Measurements from ENCODE around the gene OR8H3. TPM values are rescaled to one million over a fixed set of nuclear protein-coding genes. Genes with fewer than 3 reads are reported as not detected.
"Not testable (repeated sequence)": the region's sequence is repeated elsewhere in the genome, so short reads cannot be mapped to it uniquely, and the experiment has no call there.

Gene OR8H3
- total RNA-seq, 1 experiment from 2014 or later = not detected

DNA sequence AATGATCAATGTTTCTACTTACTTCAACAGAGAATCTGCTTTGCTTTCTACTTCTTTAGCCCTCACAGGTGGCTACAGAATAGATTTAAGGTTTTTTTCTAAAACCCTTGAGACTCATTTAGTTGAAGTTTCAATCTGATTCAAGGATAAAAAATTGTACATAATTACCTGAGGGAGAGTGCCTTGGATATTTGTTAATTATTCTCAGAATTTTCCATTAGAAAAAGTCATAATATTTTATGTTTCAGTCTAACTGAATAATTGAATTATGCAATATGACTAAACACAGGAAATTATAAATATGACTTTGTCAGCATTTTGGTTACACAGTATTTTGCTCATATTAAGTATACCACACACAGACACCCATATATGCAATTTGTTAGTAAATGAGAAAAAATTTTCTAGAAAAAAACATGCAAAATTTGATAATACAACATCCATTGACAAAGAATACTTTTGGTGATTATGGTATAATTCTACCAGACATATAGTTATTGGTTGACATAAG lies 18.0 kb downstream of the OR8H3 start, which contains the start of gene OR8J3:
Gene OR8J3 (minus strand): TSS at position 51 of the 511 bp plus-strand sequence. CDS start 2,483 bp downstream, outside the sequence.
- CTCF ChIA-PET = no interaction called here
- TF ChIP-seq, protein P1, sequence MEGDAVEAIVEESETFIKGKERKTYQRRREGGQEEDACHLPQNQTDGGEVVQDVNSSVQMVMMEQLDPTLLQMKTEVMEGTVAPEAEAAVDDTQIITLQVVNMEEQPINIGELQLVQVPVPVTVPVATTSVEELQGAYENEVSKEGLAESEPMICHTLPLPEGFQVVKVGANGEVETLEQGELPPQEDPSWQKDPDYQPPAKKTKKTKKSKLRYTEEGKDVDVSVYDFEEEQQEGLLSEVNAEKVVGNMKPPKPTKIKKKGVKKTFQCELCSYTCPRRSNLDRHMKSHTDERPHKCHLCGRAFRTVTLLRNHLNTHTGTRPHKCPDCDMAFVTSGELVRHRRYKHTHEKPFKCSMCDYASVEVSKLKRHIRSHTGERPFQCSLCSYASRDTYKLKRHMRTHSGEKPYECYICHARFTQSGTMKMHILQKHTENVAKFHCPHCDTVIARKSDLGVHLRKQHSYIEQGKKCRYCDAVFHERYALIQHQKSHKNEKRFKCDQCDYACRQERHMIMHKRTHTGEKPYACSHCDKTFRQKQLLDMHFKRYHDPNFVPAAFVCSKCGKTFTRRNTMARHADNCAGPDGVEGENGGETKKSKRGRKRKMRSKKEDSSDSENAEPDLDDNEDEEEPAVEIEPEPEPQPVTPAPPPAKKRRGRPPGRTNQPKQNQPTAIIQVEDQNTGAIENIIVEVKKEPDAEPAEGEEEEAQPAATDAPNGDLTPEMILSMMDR (IDR thresholded peaks at IDR 0.05; ENCODE audit: unreplicated experiment) = no peak
- Mint-ChIP-seq H3K4me3 (ENCODE audit: low read depth, unreplicated experiment) (no peak within 1 kb of the TSS), H3K27me3 (ENCODE audit: unreplicated experiment) (no peaks in the 10 kb centered on the region), H3K4me1 (ENCODE audit: low read depth, unreplicated experiment) (no peaks in the 10 kb centered on the region), H3K36me3 (ENCODE audit: insufficient read depth, unreplicated experiment) (no peaks in the 10 kb centered on the region), H3K27ac (ENCODE audit: unreplicated experiment) (no peak within 1 kb of the TSS), H3K9me3 (ENCODE audit: low read depth, unreplicated experiment) (no peaks in the 10 kb centered on the region)
- no peak for DNase-seq
- BruUV-seq (replicated peaks) = no TSS peak
- intact Hi-C loops (cut with micrococcal nuclease; ENCODE audit: unreplicated experiment) = no loop called here

DNA sequence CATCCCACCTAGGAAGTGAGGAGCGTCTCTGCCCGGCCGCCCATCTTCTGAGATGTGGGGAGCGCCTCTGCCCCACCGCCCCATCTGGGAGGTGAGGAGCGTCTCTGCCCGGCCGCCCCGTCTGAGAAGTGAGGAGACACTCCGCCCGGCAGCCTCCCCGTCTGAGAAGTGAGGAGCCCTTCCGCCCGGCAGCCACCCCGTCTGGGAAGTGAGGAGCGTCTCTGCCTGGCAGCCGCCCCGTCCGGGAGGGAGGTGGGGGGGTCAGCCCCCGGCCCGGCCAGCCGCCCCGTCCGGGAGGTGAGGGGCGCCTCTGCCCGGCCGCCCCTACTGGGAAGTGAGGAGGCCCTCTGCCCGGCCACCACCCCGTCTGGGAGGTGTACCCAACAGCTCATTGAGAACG lies 21.5 kb downstream of the OR8H3 start:
- H3K4me3 Mint-ChIP-seq (ENCODE audit: low read depth, unreplicated experiment); intact Hi-C loops (cut with micrococcal nuclease; ENCODE audit: unreplicated experiment); BruUV-seq (replicated peaks); H3K36me3 Mint-ChIP-seq (ENCODE audit: insufficient read depth, unreplicated experiment); H3K4me1 Mint-ChIP-seq (ENCODE audit: low read depth, unreplicated experiment); H3K27ac Mint-ChIP-seq (ENCODE audit: unreplicated experiment); H3K9me3 Mint-ChIP-seq (ENCODE audit: low read depth, unreplicated experiment); DNase-seq; H3K27me3 Mint-ChIP-seq (ENCODE audit: unreplicated experiment); CTCF ChIA-PET: not testable (repeated sequence)

DNA sequence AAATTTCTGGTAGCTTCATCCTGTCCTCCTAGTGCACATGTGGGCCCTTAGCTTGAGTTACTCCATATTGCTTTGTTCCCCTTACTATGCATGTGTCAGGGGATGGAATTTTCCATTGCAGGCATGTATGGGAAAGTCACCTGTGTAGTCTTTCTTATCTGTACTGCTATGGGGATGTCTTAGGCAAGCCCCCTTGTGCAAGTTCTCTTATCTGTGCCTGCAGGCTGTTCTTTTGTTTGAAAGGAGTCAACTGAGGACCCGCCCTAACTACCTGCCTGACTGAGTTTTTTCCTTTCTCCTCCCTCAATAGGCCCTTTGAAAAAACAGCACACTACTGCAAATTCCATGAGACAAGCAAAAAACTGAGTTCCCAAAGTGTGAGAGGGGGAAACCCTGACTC lies 29.2 kb downstream of the OR8H3 start:
- no peak for DNase-seq
- no peaks in the 10 kb centered on the region for H3K4me1 Mint-ChIP-seq (ENCODE audit: low read depth, unreplicated experiment)
- H3K9me3 Mint-ChIP-seq (ENCODE audit: low read depth, unreplicated experiment) = peaks cover 13% of the 10 kb centered on the region
- intact Hi-C loops (cut with micrococcal nuclease; ENCODE audit: unreplicated experiment) = no loop called here
- BruUV-seq (replicated peaks) = no TSS peak
- no peaks in the 10 kb centered on the region for H3K36me3 Mint-ChIP-seq (ENCODE audit: insufficient read depth, unreplicated experiment)
- H3K4me3 Mint-ChIP-seq (ENCODE audit: low read depth, unreplicated experiment) = no peak overlapping the region
- no peak overlapping the region for H3K27ac Mint-ChIP-seq (ENCODE audit: unreplicated experiment)
- CTCF ChIA-PET = no interaction called here
- TF ChIP-seq, protein P1 (IDR thresholded peaks at IDR 0.05; ENCODE audit: unreplicated experiment) = no peak
- no peaks in the 10 kb centered on the region for H3K27me3 Mint-ChIP-seq (ENCODE audit: unreplicated experiment)

DNA sequence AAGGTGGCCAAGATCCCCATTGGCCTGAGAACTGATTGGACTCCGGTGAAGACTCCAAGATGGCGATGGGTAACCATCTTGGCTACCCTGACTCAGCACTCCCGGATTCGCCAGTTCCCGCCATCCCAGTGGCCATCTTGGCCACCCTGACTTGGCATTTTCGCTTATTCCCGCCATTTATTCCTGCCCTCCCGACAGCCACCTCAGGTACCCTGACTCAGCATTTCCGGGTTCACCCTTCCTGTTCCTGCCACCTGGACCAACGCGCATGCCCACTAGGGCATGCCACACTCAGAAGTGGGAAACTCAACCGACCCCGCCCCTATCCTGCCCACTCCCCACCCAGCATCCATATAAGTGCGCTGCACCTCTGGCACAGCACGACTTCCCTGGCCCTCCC lies 30.2 kb downstream of the OR8H3 start:
- BruUV-seq (replicated peaks) = no TSS peak
- no peak overlapping the region for H3K4me3 Mint-ChIP-seq (ENCODE audit: low read depth, unreplicated experiment)
- TF ChIP-seq, protein P1 (IDR thresholded peaks at IDR 0.05; ENCODE audit: unreplicated experiment) = no peak
- no peak for DNase-seq
- H3K36me3 Mint-ChIP-seq (ENCODE audit: insufficient read depth, unreplicated experiment) = no peaks in the 10 kb centered on the region
- CTCF ChIA-PET = no interaction called here
- peaks cover 13% of the 10 kb centered on the region for H3K9me3 Mint-ChIP-seq (ENCODE audit: low read depth, unreplicated experiment)
- intact Hi-C loops (cut with micrococcal nuclease; ENCODE audit: unreplicated experiment) = no loop called here
- no peak overlapping the region for H3K27ac Mint-ChIP-seq (ENCODE audit: unreplicated experiment)
- no peaks in the 10 kb centered on the region for H3K4me1 Mint-ChIP-seq (ENCODE audit: low read depth, unreplicated experiment)
- no peaks in the 10 kb centered on the region for H3K27me3 Mint-ChIP-seq (ENCODE audit: unreplicated experiment)

- H3K9me3 Mint-ChIP-seq (ENCODE audit: low read depth, unreplicated experiment) = peaks cover 8% of the 10 kb centered on the region
- H3K36me3 Mint-ChIP-seq (ENCODE audit: insufficient read depth, unreplicated experiment) = no peaks in the 10 kb centered on the region
- no TSS peak for BruUV-seq (replicated peaks)
Observed at GRCh38 chr11:56160217-56160616, 38.0 kb downstream of the OR8H3 start, which contains the start of gene OR8K5. OR8K5 (minus strand) TSS chr11:56160317; CDS start chr11:56160317, 0 bp downstream.

More at GRCh38 chr11:56160217-56160616, 38.0 kb downstream of the OR8H3 start, which contains the start of gene OR8K5:
- H3K27ac Mint-ChIP-seq (ENCODE audit: unreplicated experiment) = no peak within 1 kb of the TSS
- intact Hi-C loops (cut with micrococcal nuclease; ENCODE audit: unreplicated experiment) = no loop called here
- no peak within 1 kb of the TSS for H3K4me3 Mint-ChIP-seq (ENCODE audit: low read depth, unreplicated experiment)
- no peaks in the 10 kb centered on the region for H3K4me1 Mint-ChIP-seq (ENCODE audit: low read depth, unreplicated experiment)
- DNase-seq = no peak
- H3K27me3 Mint-ChIP-seq (ENCODE audit: unreplicated experiment) = no peaks in the 10 kb centered on the region
- CTCF ChIA-PET = no interaction called here
- TF ChIP-seq, protein P1 (IDR thresholded peaks at IDR 0.05; ENCODE audit: unreplicated experiment) = no peak

Measured in Calu3 (cell line).